Measurements from ENCODE around the gene CUBN. TPM values are rescaled to one million over a fixed set of nuclear protein-coding genes. Genes with fewer than 3 reads are reported as not detected.
A peak's percentile ranks its signal among the peaks of the same experiment; 100 is the strongest.

Gene CUBN
- total and polyA plus RNA-seq, 5 donors from 2014 or later = 0.01 to 4.7 (median 0.15) TPM

GRCh38 chr10:16968416-16969041, 161.1 kb downstream of the CUBN start:
- Mint-ChIP-seq H3K36me3 (peaks cover 8% of the 10 kb centered on the region), H3K27ac (no peak overlapping the region), H3K27me3 (no peaks in the 10 kb centered on the region), H3K4me1 (peaks cover 0 to 12% (median 4%) of the 10 kb centered on the region in 4 donors), H3K4me3 (no peak overlapping the region), H3K9me3 (peaks cover 0 to 2% (median 0%) of the 10 kb centered on the region in 7 donors)
- no peaks in the 10 kb centered on the region for H3K9me3 ChIP-seq (ENCODE audit: control insufficient read depth in 2 of 2, low read length in 2 of 2)
- H3K27ac ChIP-seq (ENCODE audit: insufficient read depth, low read length, poor library complexity, severe bottlenecking) = no peak overlapping the region
- ATAC-seq (ENCODE audit: low read depth in 2 of 2) (no peak), DNase-seq (no peak)
- H3K4me1 ChIP-seq (ENCODE audit: control insufficient read depth, insufficient read depth, low read length, poor library complexity, severe bottlenecking) = no peaks in the 10 kb centered on the region
- no peaks in the 10 kb centered on the region for H3K36me3 ChIP-seq (ENCODE audit: control insufficient read depth, insufficient read depth, low read length)
- H3K27me3 ChIP-seq (ENCODE audit: control insufficient read depth, insufficient read depth, low read length) = no peaks in the 10 kb centered on the region
- H3K4me3 ChIP-seq (ENCODE audit: low read depth, low read length) = no peak overlapping the region

GRCh38 chr10:16967866-16968415, 161.7 kb downstream of the CUBN start:
- Histone ChIP-seq H3K36me3 (ENCODE audit: control insufficient read depth, insufficient read depth, low read length) (no peaks in the 10 kb centered on the region), H3K27me3 (ENCODE audit: control insufficient read depth, insufficient read depth, low read length) (no peaks in the 10 kb centered on the region), H3K9me3 (ENCODE audit: control insufficient read depth in 2 of 2, low read length in 2 of 2) (no peaks in the 10 kb centered on the region), H3K4me3 (ENCODE audit: low read depth, low read length) (no peak overlapping the region), H3K27ac (ENCODE audit: insufficient read depth, low read length, poor library complexity, severe bottlenecking) (no peak overlapping the region), H3K4me1 (ENCODE audit: control insufficient read depth, insufficient read depth, low read length, poor library complexity, severe bottlenecking) (no peaks in the 10 kb centered on the region)
- Mint-ChIP-seq H3K36me3 (peaks cover 7% of the 10 kb centered on the region), H3K4me1 (peaks cover 0 to 12% (median 4%) of the 10 kb centered on the region in 4 donors), H3K4me3 (no peak overlapping the region), H3K27ac (no peak overlapping the region), H3K27me3 (no peaks in the 10 kb centered on the region), H3K9me3 (peaks cover 0 to 1% (median 0%) of the 10 kb centered on the region in 7 donors)
- no peak for ATAC-seq (ENCODE audit: low read depth in 2 of 2)
- DNase-seq = no peak

- Mint-ChIP-seq H3K27ac (peak overlapping the region in 1 of 3 donors; percentile 23), H3K9me3 (no peaks in the 10 kb centered on the region), H3K4me3 (no peak overlapping the region), H3K27me3 (no peaks in the 10 kb centered on the region), H3K4me1 (peaks cover 0 to 12% (median 4%) of the 10 kb centered on the region in 4 donors), H3K36me3 (peaks cover 7% of the 10 kb centered on the region)
- Histone ChIP-seq H3K36me3 (ENCODE audit: control insufficient read depth, insufficient read depth, low read length) (no peaks in the 10 kb centered on the region), H3K27ac (ENCODE audit: insufficient read depth, low read length, poor library complexity, severe bottlenecking) (no peak overlapping the region), H3K27me3 (ENCODE audit: control insufficient read depth, insufficient read depth, low read length) (no peaks in the 10 kb centered on the region), H3K9me3 (ENCODE audit: control insufficient read depth in 2 of 2, low read length in 2 of 2) (no peaks in the 10 kb centered on the region), H3K4me3 (ENCODE audit: low read depth, low read length) (no peak overlapping the region), H3K4me1 (ENCODE audit: control insufficient read depth, insufficient read depth, low read length, poor library complexity, severe bottlenecking) (no peaks in the 10 kb centered on the region)
- ATAC-seq (ENCODE audit: low read depth in 2 of 2) (no peak), DNase-seq (peak in 1 of 3 donors; percentile 4)
Measured at GRCh38 chr10:16966991-16967865, 162.4 kb downstream of the CUBN start.

GRCh38 chr10:16965740-16966447, 163.7 kb downstream of the CUBN start:
- H3K36me3 ChIP-seq (ENCODE audit: control insufficient read depth, insufficient read depth, low read length) = no peaks in the 10 kb centered on the region
- no peaks in the 10 kb centered on the region for H3K9me3 ChIP-seq (ENCODE audit: control insufficient read depth in 2 of 2, low read length in 2 of 2)
- peaks cover 11% of the 10 kb centered on the region for H3K36me3 Mint-ChIP-seq
- no peaks in the 10 kb centered on the region for H3K4me1 ChIP-seq (ENCODE audit: control insufficient read depth, insufficient read depth, low read length, poor library complexity, severe bottlenecking)
- ATAC-seq (ENCODE audit: low read depth in 2 of 2) (no peak), DNase-seq (no peak)
- H3K4me3 ChIP-seq (ENCODE audit: low read depth, low read length) = no peak overlapping the region
- no peaks in the 10 kb centered on the region for H3K27me3 Mint-ChIP-seq
- no peak overlapping the region for H3K27ac ChIP-seq (ENCODE audit: insufficient read depth, low read length, poor library complexity, severe bottlenecking)
- peaks cover 0 to 9% (median 2%) of the 10 kb centered on the region in 4 donors for H3K4me1 Mint-ChIP-seq
- H3K27me3 ChIP-seq (ENCODE audit: control insufficient read depth, insufficient read depth, low read length) = no peaks in the 10 kb centered on the region
- H3K9me3 Mint-ChIP-seq = no peaks in the 10 kb centered on the region
- H3K27ac Mint-ChIP-seq = no peak overlapping the region
- H3K4me3 Mint-ChIP-seq = no peak overlapping the region

- Histone ChIP-seq H3K4me3 (ENCODE audit: low read depth, low read length) (no peak overlapping the region), H3K27ac (ENCODE audit: insufficient read depth, low read length, poor library complexity, severe bottlenecking) (no peak overlapping the region), H3K36me3 (ENCODE audit: control insufficient read depth, insufficient read depth, low read length) (no peaks in the 10 kb centered on the region), H3K4me1 (ENCODE audit: control insufficient read depth, insufficient read depth, low read length, poor library complexity, severe bottlenecking) (no peaks in the 10 kb centered on the region), H3K27me3 (ENCODE audit: control insufficient read depth, insufficient read depth, low read length) (no peaks in the 10 kb centered on the region), H3K9me3 (ENCODE audit: control insufficient read depth in 2 of 2, low read length in 2 of 2) (no peaks in the 10 kb centered on the region)
- no peak for DNase-seq
- Mint-ChIP-seq H3K4me1 (peaks cover 0 to 9% (median 0%) of the 10 kb centered on the region in 4 donors), H3K27ac (no peak overlapping the region), H3K4me3 (no peak overlapping the region), H3K27me3 (no peaks in the 10 kb centered on the region), H3K36me3 (peaks cover 11% of the 10 kb centered on the region), H3K9me3 (no peaks in the 10 kb centered on the region)
- ATAC-seq (ENCODE audit: low read depth in 2 of 2) = no peak
Measured at GRCh38 chr10:16965344-16965616, 164.3 kb downstream of the CUBN start.

- Histone ChIP-seq H3K4me1 (ENCODE audit: control insufficient read depth, insufficient read depth, low read length, poor library complexity, severe bottlenecking) (no peaks in the 10 kb centered on the region), H3K36me3 (ENCODE audit: control insufficient read depth, insufficient read depth, low read length) (no peaks in the 10 kb centered on the region), H3K27ac (ENCODE audit: insufficient read depth, low read length, poor library complexity, severe bottlenecking) (no peak overlapping the region), H3K4me3 (ENCODE audit: low read depth, low read length) (no peak overlapping the region), H3K9me3 (ENCODE audit: control insufficient read depth in 2 of 2, low read length in 2 of 2) (no peaks in the 10 kb centered on the region), H3K27me3 (ENCODE audit: control insufficient read depth, insufficient read depth, low read length) (no peaks in the 10 kb centered on the region)
- peaks cover 11% of the 10 kb centered on the region for H3K36me3 Mint-ChIP-seq
- H3K9me3 Mint-ChIP-seq = no peaks in the 10 kb centered on the region
- H3K4me3 Mint-ChIP-seq = no peak overlapping the region
- ATAC-seq (ENCODE audit: low read depth in 2 of 2) = no peak
- H3K27me3 Mint-ChIP-seq = no peaks in the 10 kb centered on the region
- H3K4me1 Mint-ChIP-seq = peaks cover 0 to 9% (median 0%) of the 10 kb centered on the region in 4 donors
- no peak overlapping the region for H3K27ac Mint-ChIP-seq
- DNase-seq = no peak
Measured at GRCh38 chr10:16964576-16965343, 164.9 kb downstream of the CUBN start.

GRCh38 chr10:16960551-16960950, 169.1 kb downstream of the CUBN start:
- H3K27ac Mint-ChIP-seq = no peak overlapping the region

More at GRCh38 chr10:16960551-16960950, 169.1 kb downstream of the CUBN start:
- ATAC-seq (ENCODE audit: low read depth in 2 of 2) = no peak
- no peaks in the 10 kb centered on the region for H3K9me3 ChIP-seq (ENCODE audit: control insufficient read depth in 2 of 2, low read length in 2 of 2)
- no peaks in the 10 kb centered on the region for H3K36me3 ChIP-seq (ENCODE audit: control insufficient read depth, insufficient read depth, low read length)
- H3K9me3 Mint-ChIP-seq = no peaks in the 10 kb centered on the region
- no peak overlapping the region for H3K4me3 Mint-ChIP-seq
- no peaks in the 10 kb centered on the region for H3K4me1 ChIP-seq (ENCODE audit: control insufficient read depth, insufficient read depth, low read length, poor library complexity, severe bottlenecking)
- no peaks in the 10 kb centered on the region for H3K27me3 ChIP-seq (ENCODE audit: control insufficient read depth, insufficient read depth, low read length)
- H3K4me1 Mint-ChIP-seq = no peaks in the 10 kb centered on the region
- no peak for DNase-seq
- H3K4me3 ChIP-seq (ENCODE audit: low read depth, low read length) = no peak overlapping the region
- H3K27ac ChIP-seq (ENCODE audit: insufficient read depth, low read length, poor library complexity, severe bottlenecking) = no peak overlapping the region
- no peaks in the 10 kb centered on the region for H3K27me3 Mint-ChIP-seq
- H3K36me3 Mint-ChIP-seq = peaks cover 11% of the 10 kb centered on the region
